Measurements from ENCODE around the gene STING1. TPM values are rescaled to one million over a fixed set of nuclear protein-coding genes. Genes with fewer than 3 reads are reported as not detected.

The STING1 gene
- total RNA-seq, 1 donor from 2014 or later, result 0.07 TPM

DNA sequence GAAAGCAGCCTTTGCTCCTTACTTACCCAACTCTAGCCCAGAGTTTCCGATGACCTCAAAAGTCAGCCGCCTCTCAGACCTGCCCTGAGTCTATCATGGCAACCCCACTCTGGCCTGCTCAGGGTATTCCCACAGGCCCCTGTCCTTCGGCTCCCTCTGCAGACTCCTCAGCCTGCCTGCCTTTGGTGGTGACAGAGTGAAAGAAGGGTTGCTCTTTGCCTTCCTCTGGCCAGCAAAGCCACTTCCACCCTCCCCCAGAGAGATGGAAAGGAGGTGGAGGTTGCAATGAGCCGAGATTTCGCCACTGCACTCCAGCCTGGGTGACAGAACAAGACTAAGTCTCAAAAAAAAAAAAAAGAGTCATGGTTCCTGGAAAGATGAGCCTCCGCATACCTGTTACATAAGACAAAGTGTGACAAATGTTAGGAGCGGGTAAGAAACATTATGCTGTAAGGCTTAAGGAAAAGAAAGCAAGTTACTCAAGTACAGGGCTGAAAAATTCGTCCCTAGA, 14.1 kb downstream of the STING1 start:
- Histone ChIP-seq H3K36me3 (no peaks in the 10 kb centered on the region), H3K9me3 (ENCODE audit: low read depth) (no peaks in the 10 kb centered on the region), H3K27ac (no peak overlapping the region), H3K9ac (no peak overlapping the region), H3K4me2 (no peak overlapping the region), H4K20me1 (ENCODE audit: low read depth) (no peaks in the 10 kb centered on the region), H2AFZ (replicated peaks) (peak overlapping the region; percentile 26), H3F3A (ENCODE audit: low read depth) (peaks cover 23% of the 10 kb centered on the region), H3K4me1 (peaks cover 17% of the 10 kb centered on the region), H3K4me3 (no peak overlapping the region), H3K27me3 (no peaks in the 10 kb centered on the region), H3K79me2 (ENCODE audit: low read depth) (no peaks in the 10 kb centered on the region)
- H3K4me1 Mint-ChIP-seq, result peaks cover 22% of the 10 kb centered on the region
- H3K36me3 Mint-ChIP-seq, result no peaks in the 10 kb centered on the region
- DNase-seq (ENCODE audit: low spot score), result peak; percentile 47
- H3K27me3 Mint-ChIP-seq (ENCODE audit: insufficient read depth, low read depth), result peaks cover 6% of the 10 kb centered on the region
- TF ChIP-seq EZH2 (IDR thresholded peaks at IDR 0.05) (no peak), EZH2phosphoT487 (IDR thresholded peaks at IDR 0.05) (no peak), CTCF (IDR thresholded peaks at IDR 0.05) (no peak)
- no peak overlapping the region for H3K4me3 Mint-ChIP-seq
- no peaks in the 10 kb centered on the region for H3K9me3 Mint-ChIP-seq
- peak overlapping the region; percentile 5 for H3K27ac Mint-ChIP-seq

DNA sequence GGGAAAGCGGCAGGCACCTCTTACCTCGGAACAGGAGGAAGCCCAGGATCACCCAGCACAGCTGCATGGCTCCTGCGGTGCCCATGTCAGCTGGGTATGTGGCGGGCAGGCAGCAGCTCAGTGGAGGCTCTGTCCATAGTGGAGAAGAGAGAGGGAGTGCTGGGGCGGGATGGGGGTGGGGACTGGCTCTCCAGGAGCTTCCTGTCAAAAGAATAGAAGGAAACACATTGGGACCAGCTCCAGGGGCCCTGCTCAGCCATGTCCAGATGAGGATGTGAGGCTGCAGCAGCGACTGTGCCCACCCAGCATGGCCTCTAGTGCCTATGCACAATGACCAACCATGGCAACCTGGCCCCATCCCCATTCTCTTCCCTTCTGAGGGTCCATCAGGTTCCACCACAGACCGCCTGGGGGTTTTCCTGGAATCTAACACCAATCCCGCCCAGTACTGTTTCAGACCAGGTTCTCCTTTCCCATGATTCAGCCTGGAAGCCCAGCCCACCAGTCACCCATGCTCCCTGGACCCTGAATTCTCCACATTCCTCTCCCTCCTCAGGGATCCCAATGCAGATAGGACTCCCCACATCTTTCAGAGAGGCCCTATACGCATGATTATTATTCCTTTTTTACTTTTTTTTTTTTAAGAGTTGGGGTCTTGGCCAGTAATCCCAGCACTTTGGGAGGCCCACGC, 19.8 kb downstream of the STING1 start, which contains the start of gene ECSCR:
TSS of gene ECSCR (minus strand) at position 158 of the 691 bp plus-strand sequence. CDS start at position 85, 73 bp downstream.
- Histone ChIP-seq H3F3A (ENCODE audit: low read depth) (no peaks in the 10 kb centered on the region), H3K27ac (no peak within 1 kb of the TSS), H4K20me1 (ENCODE audit: low read depth) (no peaks in the 10 kb centered on the region), H3K9me3 (ENCODE audit: low read depth) (no peaks in the 10 kb centered on the region), H3K4me2 (no peak within 1 kb of the TSS), H3K27me3 (no peaks in the 10 kb centered on the region), H2AFZ (replicated peaks) (peak within 1 kb of the TSS; percentile 68), H3K36me3 (no peaks in the 10 kb centered on the region), H3K79me2 (ENCODE audit: low read depth) (no peaks in the 10 kb centered on the region), H3K4me3 (no peak within 1 kb of the TSS), H3K9ac (no peak within 1 kb of the TSS), H3K4me1 (peaks cover 17% of the 10 kb centered on the region)
- H3K27ac Mint-ChIP-seq, result no peak within 1 kb of the TSS
- H3K9me3 Mint-ChIP-seq, result no peaks in the 10 kb centered on the region
- no peak for TF ChIP-seq EZH2 (IDR thresholded peaks at IDR 0.05)
- no peak for TF ChIP-seq CTCF (IDR thresholded peaks at IDR 0.05)
- no peak for TF ChIP-seq EZH2phosphoT487 (IDR thresholded peaks at IDR 0.05)
- DNase-seq (ENCODE audit: low spot score), result no peak
- peaks cover 18% of the 10 kb centered on the region for H3K4me1 Mint-ChIP-seq
- H3K4me3 Mint-ChIP-seq, result no peak within 1 kb of the TSS
- no peaks in the 10 kb centered on the region for H3K36me3 Mint-ChIP-seq
- H3K27me3 Mint-ChIP-seq (ENCODE audit: insufficient read depth, low read depth), result no peaks in the 10 kb centered on the region

GRCh38 chr5:139461698-139462097, 20.9 kb downstream of the STING1 start:
- TF ChIP-seq EZH2phosphoT487 (IDR thresholded peaks at IDR 0.05) (no peak), CTCF (IDR thresholded peaks at IDR 0.05) (no peak)
- Mint-ChIP-seq H3K27ac (no peak overlapping the region), H3K36me3 (no peaks in the 10 kb centered on the region), H3K4me3 (no peak overlapping the region), H3K27me3 (ENCODE audit: insufficient read depth, low read depth) (peaks cover 3% of the 10 kb centered on the region), H3K9me3 (no peaks in the 10 kb centered on the region), H3K4me1 (peaks cover 18% of the 10 kb centered on the region)
- Histone ChIP-seq H3K36me3 (no peaks in the 10 kb centered on the region), H3K4me2 (no peak overlapping the region), H2AFZ (replicated peaks) (no peak overlapping the region), H3K27me3 (no peaks in the 10 kb centered on the region), H3K4me1 (peaks cover 17% of the 10 kb centered on the region), H3K27ac (no peak overlapping the region), H3F3A (ENCODE audit: low read depth) (no peaks in the 10 kb centered on the region), H3K4me3 (no peak overlapping the region), H4K20me1 (ENCODE audit: low read depth) (no peaks in the 10 kb centered on the region), H3K9me3 (ENCODE audit: low read depth) (no peaks in the 10 kb centered on the region), H3K79me2 (ENCODE audit: low read depth) (no peaks in the 10 kb centered on the region), H3K9ac (no peak overlapping the region)
- no peak for DNase-seq (ENCODE audit: low spot score)
